ENCODE data around the gene PHETA1. TPM values are rescaled to one million over a fixed set of nuclear protein-coding genes. Genes with fewer than 3 reads are reported as not detected.

PHETA1 gene
- total and polyA plus RNA-seq, 2 experiments from 2014 or later, result 13.8 to 28.6 TPM

- no peaks in the 10 kb centered on the region for H3K4me1 ChIP-seq (ENCODE audit: low read depth)
- no peaks in the 10 kb centered on the region for H3K27me3 ChIP-seq
- DNase-seq (ENCODE audit: low read depth in 1 of 2, low spot score in 1 of 2), result peak in 1 of 2 donors; percentile 25
- H3K9me3 ChIP-seq (ENCODE audit: low read depth), result no peaks in the 10 kb centered on the region
- no peak for TF ChIP-seq CTCF (IDR thresholded peaks at IDR 0.05; ENCODE audit: low read depth, low read length)
- H3K36me3 ChIP-seq, result no peaks in the 10 kb centered on the region
- peak overlapping the region; percentile 93 for H3K4me3 ChIP-seq
- no peak overlapping the region for H3K27ac ChIP-seq
Measured at GRCh38 chr12:111368291-111368787, 556 bp downstream of the PHETA1 start.

- Histone ChIP-seq H3K27ac (no peak overlapping the region), H3K9me3 (ENCODE audit: low read depth) (no peaks in the 10 kb centered on the region), H3K4me3 (peak overlapping the region; percentile 93), H3K4me1 (ENCODE audit: low read depth) (no peaks in the 10 kb centered on the region), H3K27me3 (no peaks in the 10 kb centered on the region), H3K36me3 (no peaks in the 10 kb centered on the region)
- DNase-seq (ENCODE audit: low read depth in 1 of 2, low spot score in 1 of 2), result peak in 1 of 2 donors; percentile 42
- no peak for TF ChIP-seq CTCF (IDR thresholded peaks at IDR 0.05; ENCODE audit: low read depth, low read length)
Measured at GRCh38 chr12:111367661-111368221, 1.2 kb downstream of the PHETA1 start.

- no peak for TF ChIP-seq CTCF (IDR thresholded peaks at IDR 0.05; ENCODE audit: low read depth, low read length)
- DNase-seq (ENCODE audit: low read depth in 1 of 2, low spot score in 1 of 2), result no peak
Measured at GRCh38 chr12:111366583-111366982, 2.3 kb downstream of the PHETA1 start.

GRCh38 chr12:111366075-111366474 is 2.8 kb downstream of the PHETA1 start:
- Histone ChIP-seq H3K27ac (no peak overlapping the region), H3K4me1 (ENCODE audit: low read depth) (no peaks in the 10 kb centered on the region), H3K4me3 (no peak overlapping the region), H3K36me3 (no peaks in the 10 kb centered on the region), H3K27me3 (no peaks in the 10 kb centered on the region), H3K9me3 (ENCODE audit: low read depth) (no peaks in the 10 kb centered on the region)
- no peak for DNase-seq (ENCODE audit: low read depth in 1 of 2, low spot score in 1 of 2)
- TF ChIP-seq CTCF (IDR thresholded peaks at IDR 0.05; ENCODE audit: low read depth, low read length), result no peak

More at GRCh38 chr12:111366583-111366982, 2.3 kb downstream of the PHETA1 start:
- Histone ChIP-seq H3K27me3 (no peaks in the 10 kb centered on the region), H3K4me3 (no peak overlapping the region), H3K27ac (no peak overlapping the region), H3K36me3 (no peaks in the 10 kb centered on the region), H3K4me1 (ENCODE audit: low read depth) (no peaks in the 10 kb centered on the region), H3K9me3 (ENCODE audit: low read depth) (no peaks in the 10 kb centered on the region)

- H3K27me3 ChIP-seq, result no peaks in the 10 kb centered on the region
- no peaks in the 10 kb centered on the region for H3K36me3 ChIP-seq
- H3K4me1 ChIP-seq (ENCODE audit: low read depth), result no peaks in the 10 kb centered on the region
- DNase-seq (ENCODE audit: low read depth in 1 of 2, low spot score in 1 of 2), result peak in 1 of 2 donors; percentile 63
- no peak for TF ChIP-seq CTCF (IDR thresholded peaks at IDR 0.05; ENCODE audit: low read depth, low read length)
- H3K4me3 ChIP-seq, result no peak overlapping the region
- no peaks in the 10 kb centered on the region for H3K9me3 ChIP-seq (ENCODE audit: low read depth)
- no peak overlapping the region for H3K27ac ChIP-seq
Measured at GRCh38 chr12:111363578-111363977, 5.3 kb downstream of the PHETA1 start.
